NCI-H2196 treated with DMSO at 0.1 percent for 48 hours (cell line): ENCODE results near the gene RAVER2.

Experiments used
- DNase-seq: peaks from one replicate; lab custom pipeline; 2025; ENCODE audit not compliant: unreplicated experiment; lab: John Stamatoyannopoulos, UW

RAVER2 gene

GRCh38 chr1:64844175-64844574 is 99.3 kb downstream of the RAVER2 start:
- no peak for DNase-seq

- DNase-seq, result no peak
Measured at GRCh38 chr1:64844609-64845008, 99.7 kb downstream of the RAVER2 start.

GRCh38 chr1:64845831-64846425 is 101.1 kb downstream of the RAVER2 start:
- no peak for DNase-seq

GRCh38 chr1:64846573-64847430 is 101.9 kb downstream of the RAVER2 start:
- DNase-seq, result no peak

GRCh38 chr1:64847666-64848065 is 102.8 kb downstream of the RAVER2 start:
- DNase-seq, result no peak

GRCh38 chr1:64848136-64848535 is 103.3 kb downstream of the RAVER2 start:
- no peak for DNase-seq

GRCh38 chr1:64848803-64849202 is 103.9 kb downstream of the RAVER2 start:
- no peak for DNase-seq

- DNase-seq, result no peak
Measured at GRCh38 chr1:64849942-64850341, 105.1 kb downstream of the RAVER2 start.

- no peak for DNase-seq
Measured at GRCh38 chr1:64850846-64851245, 106.0 kb downstream of the RAVER2 start.

GRCh38 chr1:64851664-64852063 is 106.8 kb downstream of the RAVER2 start:
- DNase-seq, result no peak

- DNase-seq, result no peak
Measured at GRCh38 chr1:64854674-64855073, 109.8 kb downstream of the RAVER2 start.

- DNase-seq, result no peak
Measured at GRCh38 chr1:64855557-64855956, 110.7 kb downstream of the RAVER2 start.

- DNase-seq, result no peak
Measured at GRCh38 chr1:64856553-64856952, 111.7 kb downstream of the RAVER2 start.

GRCh38 chr1:64857347-64857746 is 112.5 kb downstream of the RAVER2 start:
- DNase-seq, result no peak

GRCh38 chr1:64861611-64862010 is 116.7 kb downstream of the RAVER2 start:
- DNase-seq, result no peak

- no peak for DNase-seq
Measured at GRCh38 chr1:64864018-64864940, 119.4 kb downstream of the RAVER2 start.

- DNase-seq, result no peak
Measured at GRCh38 chr1:64865105-64865757, 120.4 kb downstream of the RAVER2 start.

- DNase-seq, result no peak
Measured at GRCh38 chr1:64866689-64867088, 121.8 kb downstream of the RAVER2 start.

- DNase-seq, result no peak
Measured at GRCh38 chr1:64867266-64867665, 122.4 kb downstream of the RAVER2 start.

- no peak for DNase-seq
Measured at GRCh38 chr1:64871256-64871655, 126.4 kb downstream of the RAVER2 start.

- no peak for DNase-seq
Measured at GRCh38 chr1:64872067-64872466, 127.2 kb downstream of the RAVER2 start.
